H1 (cell line): Measurements from ENCODE around the gene BAD. TPM values are rescaled to one million over a fixed set of nuclear protein-coding genes. Genes with fewer than 3 reads are reported as not detected.
A peak's percentile ranks its signal among the peaks of the same experiment; 100 is the strongest.

ENCODE experiments used
- EGR1 ChIP-seq: IDR thresholded peaks from 2 replicates; pipeline ENCODE4 v1.6.1; 2011; ENCODE audit warnings: low read depth, low read length, borderline replicate concordance
- MAX ChIP-seq: IDR thresholded peaks from 2 replicates; pipeline ENCODE4 v1.6.1; 2012; ENCODE audit warnings: inconsistent platforms
- NANOG ChIP-seq: IDR thresholded peaks from 2 replicates; pipeline ENCODE4 v1.6.1; 2011; ENCODE audit warnings: low read length, low read depth, mild to moderate bottlenecking, inconsistent platforms; ENCODE audit not compliant: insufficient read depth, poor library complexity, severe bottlenecking
- NRF1 ChIP-seq: IDR thresholded peaks from 2 replicates; pipeline ENCODE4 v1.6.1; 2011; ENCODE audit warnings: mild to moderate bottlenecking, low read depth, low read length, improper control_type of control experiment
- SAP30 ChIP-seq: fragments of 300-600 bp; sonication (generic); IDR thresholded peaks from 2 replicates; pipeline ENCODE4 v1.7.1; 2012; ENCODE audit warnings: low read length, moderate library complexity, mild to moderate bottlenecking, inconsistent platforms; ENCODE audit not compliant: insufficient read depth, insufficient replicate concordance
- TAF1 ChIP-seq: IDR thresholded peaks from 2 replicates; pipeline ENCODE4 v1.6.1; 2011; ENCODE audit warnings: mild to moderate bottlenecking, low read depth, low read length
- TAF7 ChIP-seq: optimal IDR thresholded peaks from 2 replicates; pipeline ENCODE3; 2011; ENCODE audit warnings: low read depth, mild to moderate bottlenecking, inconsistent platforms, low read length, moderate library complexity, borderline replicate concordance
- YY1 ChIP-seq: IDR thresholded peaks from 2 replicates; pipeline ENCODE4 v1.6.1; 2011; ENCODE audit warnings: low read depth, mild to moderate bottlenecking, low read length
- ZNF274 ChIP-seq: IDR thresholded peaks from 2 replicates; pipeline ENCODE4 v1.7.0; 2012; ENCODE audit warnings: low read length, borderline replicate concordance; ENCODE audit errors: extremely low read depth
- polyA plus RNA-seq, 7 experiments: library from polyadenylated mRNA; depleted of rRNA in 3 of 7; stranded (reverse) in 5 of 7; unstranded in 2 of 7; fragments of >200 nt in 5 of 7; fragments of 200-250 nt in 2 of 7; gene quantifications; 1 replicate in 5 of 7; 2 replicates in 1 of 7; 4 replicates in 1 of 7; pipeline versions ENCODE4 v1.2.1 to v1.2.3, GENCODE V29; 2011 to 2013; ENCODE audit warnings: missing spikeins in 2 of 7, mixed read lengths in 2 of 7
- total RNA-seq: library from RNA; stranded (reverse); fragmentation: NEBNext Ultra II Directional; extraction: Animal tissue kit (Norgen Biotek cat#: 25700); gene quantifications from 2 replicates; pipeline ENCODE4 v1.2.1, GENCODE V29; 2021

Gene BAD
- total and polyA plus RNA-seq, 2 of the 8 experiments (the other 6 are each of a cell fraction or from before 2014, with no cell fraction given): 23.1 to 33.7 TPM

GRCh38 chr11:64284962-64285884, 758 bp upstream of the BAD start, which contains the start of gene GPR137 (continued):
- TF ChIP-seq TAF7 (peak; percentile 22), NANOG (peak; percentile 20), MAX (no peak), ZNF274 (no peak), YY1 (peak; percentile 97), EGR1 (0 out of 2 replicates have a peak, but pooled peaks have one; percentile 9), SAP30 (peak; percentile 47), NRF1 (peak; percentile 70), TAF1 (no peak)
